GM15510 (cell line): ENCODE data around the gene EIF4G1.

Source experiments
- POLR2A ChIP-seq: IDR thresholded peaks from 3 replicates; pipeline ENCODE4 v1.6.1; 2011; ENCODE audit warnings: borderline replicate concordance; ENCODE audit not compliant: insufficient read length; ENCODE audit errors: extremely low read depth

Gene EIF4G1

GRCh38 chr3:184321666-184322065, 7.3 kb downstream of the EIF4G1 start:
- no peak for TF ChIP-seq POLR2A

- TF ChIP-seq POLR2A: no peak
These were observed 8.5 kb downstream of the EIF4G1 start for GRCh38 chr3:184322731-184323487.

GRCh38 chr3:184323696-184324095, 9.3 kb downstream of the EIF4G1 start:
- TF ChIP-seq POLR2A: no peak

- no peak for TF ChIP-seq POLR2A
These were observed 10.9 kb downstream of the EIF4G1 start for GRCh38 chr3:184325269-184325668.

- TF ChIP-seq POLR2A: no peak
These were observed 11.4 kb downstream of the EIF4G1 start for GRCh38 chr3:184325715-184326369.

- TF ChIP-seq POLR2A: no peak
These were observed 12.8 kb downstream of the EIF4G1 start for GRCh38 chr3:184327171-184327570.

GRCh38 chr3:184328516-184328915, 14.1 kb downstream of the EIF4G1 start:
- no peak for TF ChIP-seq POLR2A

- no peak for TF ChIP-seq POLR2A
These were observed 18.1 kb downstream of the EIF4G1 start for GRCh38 chr3:184332370-184333090.

- no peak for TF ChIP-seq POLR2A
These were observed 18.8 kb downstream of the EIF4G1 start for GRCh38 chr3:184333190-184333589.

- TF ChIP-seq POLR2A: no peak
These were observed 19.3 kb downstream of the EIF4G1 start for GRCh38 chr3:184333700-184334099.

GRCh38 chr3:184334470-184335158, 20.2 kb downstream of the EIF4G1 start:
- TF ChIP-seq POLR2A: no peak

GRCh38 chr3:184335291-184335660, 20.9 kb downstream of the EIF4G1 start:
- TF ChIP-seq POLR2A: no peak

GRCh38 chr3:184335661-184336546, 21.5 kb downstream of the EIF4G1 start:
- TF ChIP-seq POLR2A: peak; percentile 50
